HFFc6 (cell line): Measurements from ENCODE around the gene ARID3A. TPM values are rescaled to one million over a fixed set of nuclear protein-coding genes. Genes with fewer than 3 reads are reported as not detected.

Experiments used
- DNase-seq: peaks from one replicate; pipeline ENCODE4 v3.0.0-alpha.2; 2018
- H3K27ac Mint-ChIP-seq: 2 replicates; pipeline ENCODE4 v1.8.0; 2020; ENCODE audit warnings: mild to moderate bottlenecking, mixed read lengths
- H3K27me3 Mint-ChIP-seq: 2 replicates; pipeline ENCODE4 v1.8.0; 2021; ENCODE audit warnings: mild to moderate bottlenecking, moderate library complexity, mixed read lengths; ENCODE audit not compliant: insufficient read depth
- H3K36me3 Mint-ChIP-seq: 2 replicates; pipeline ENCODE4 v1.8.0; 2021; ENCODE audit warnings: low read depth, mixed read lengths
- H3K4me1 Mint-ChIP-seq: 2 replicates; pipeline ENCODE4 v1.8.0; 2020; ENCODE audit warnings: low read depth, mixed read lengths
- H3K4me3 Mint-ChIP-seq: 2 replicates; pipeline ENCODE4 v1.8.0; 2020; ENCODE audit warnings: mild to moderate bottlenecking, moderate library complexity, mixed read lengths
- H3K9me3 Mint-ChIP-seq: 2 replicates; pipeline ENCODE4 v1.8.0; 2020; ENCODE audit warnings: mild to moderate bottlenecking, mixed read lengths
- total RNA-seq, 6 experiments: library from RNA; stranded (reverse); fragmentation: NEBNext Ultra II Directional; extraction: Animal tissue kit (Norgen Biotek cat#: 25700); gene quantifications; 2 replicates in 1 of 6; 3 replicates in 5 of 6; pipeline ENCODE4 v1.2.3, GENCODE V29; 2021
- TF ChIP-seq, protein P1 (sequence below): fragments of 200-600 bp; sonication (generic); IDR thresholded peaks from 2 replicates; pipeline ENCODE4 v1.5.0; 2021; ENCODE audit warnings: antibody characterized with exemption, mild to moderate bottlenecking

ARID3A gene
- total RNA-seq, 6 experiments from 2014 or later = 35.1 to 44.2 (median 38.4) TPM

GRCh38 chr19:960601-960938, 34.7 kb downstream of the ARID3A start:
- Mint-ChIP-seq H3K9me3 (peaks cover 5% of the 10 kb centered on the region), H3K36me3 (peaks cover 24% of the 10 kb centered on the region), H3K4me1 (peaks cover 23% of the 10 kb centered on the region), H3K27ac (no peak overlapping the region), H3K27me3 (no peaks in the 10 kb centered on the region; the same call in 1 of the 2 replicates), H3K4me3 (no peak overlapping the region)
- DNase-seq = no peak
- TF ChIP-seq, protein P1, sequence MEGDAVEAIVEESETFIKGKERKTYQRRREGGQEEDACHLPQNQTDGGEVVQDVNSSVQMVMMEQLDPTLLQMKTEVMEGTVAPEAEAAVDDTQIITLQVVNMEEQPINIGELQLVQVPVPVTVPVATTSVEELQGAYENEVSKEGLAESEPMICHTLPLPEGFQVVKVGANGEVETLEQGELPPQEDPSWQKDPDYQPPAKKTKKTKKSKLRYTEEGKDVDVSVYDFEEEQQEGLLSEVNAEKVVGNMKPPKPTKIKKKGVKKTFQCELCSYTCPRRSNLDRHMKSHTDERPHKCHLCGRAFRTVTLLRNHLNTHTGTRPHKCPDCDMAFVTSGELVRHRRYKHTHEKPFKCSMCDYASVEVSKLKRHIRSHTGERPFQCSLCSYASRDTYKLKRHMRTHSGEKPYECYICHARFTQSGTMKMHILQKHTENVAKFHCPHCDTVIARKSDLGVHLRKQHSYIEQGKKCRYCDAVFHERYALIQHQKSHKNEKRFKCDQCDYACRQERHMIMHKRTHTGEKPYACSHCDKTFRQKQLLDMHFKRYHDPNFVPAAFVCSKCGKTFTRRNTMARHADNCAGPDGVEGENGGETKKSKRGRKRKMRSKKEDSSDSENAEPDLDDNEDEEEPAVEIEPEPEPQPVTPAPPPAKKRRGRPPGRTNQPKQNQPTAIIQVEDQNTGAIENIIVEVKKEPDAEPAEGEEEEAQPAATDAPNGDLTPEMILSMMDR = no peak

DNA sequence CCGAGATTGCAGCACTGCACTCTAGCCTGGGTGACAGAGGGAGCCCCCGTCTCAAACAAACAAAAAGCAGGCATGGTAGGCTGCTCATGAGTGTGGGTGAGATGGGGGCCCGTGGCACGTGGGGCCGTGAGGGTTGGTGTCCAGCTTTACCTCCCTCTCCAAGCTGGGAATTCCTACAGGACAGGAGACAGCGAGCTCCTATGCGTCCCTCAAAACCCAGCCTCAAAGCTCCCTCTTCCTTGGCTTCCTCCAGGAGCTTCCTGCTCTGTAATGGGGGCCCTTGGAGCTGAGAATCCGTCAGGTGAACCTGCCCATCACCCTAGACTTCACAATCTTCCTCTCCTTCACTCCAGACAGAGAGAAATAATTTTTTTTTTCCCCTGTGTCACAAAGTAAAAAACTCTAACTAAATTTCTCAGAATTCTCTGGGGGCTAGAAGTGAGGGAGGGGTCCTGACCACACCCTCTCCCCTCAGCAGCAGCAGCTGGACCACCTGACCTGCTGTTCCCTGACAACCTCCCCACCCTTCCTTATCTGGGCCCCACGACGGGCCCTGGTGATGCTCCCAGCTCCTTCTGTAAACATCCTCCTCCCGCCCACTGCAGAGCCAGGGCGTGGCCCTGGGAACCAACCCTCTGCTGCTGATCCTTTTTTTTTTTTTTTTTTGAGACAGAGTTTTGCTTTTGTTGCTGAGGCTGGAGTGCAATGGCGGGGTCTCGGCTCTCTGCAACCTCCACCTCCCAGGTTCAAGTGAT, 36.2 kb downstream of the ARID3A start:
- H3K4me3 Mint-ChIP-seq = peak overlapping the region; percentile 61; the same call in 1 of the 2 replicates
- TF ChIP-seq, protein P1 = no peak
- peaks cover 20% of the 10 kb centered on the region for H3K4me1 Mint-ChIP-seq
- no peaks in the 10 kb centered on the region; the same call in 1 of the 2 replicates for H3K27me3 Mint-ChIP-seq
- peak; percentile 19 for DNase-seq
- peaks cover 32% of the 10 kb centered on the region for H3K36me3 Mint-ChIP-seq
- peaks cover 5% of the 10 kb centered on the region for H3K9me3 Mint-ChIP-seq
- H3K27ac Mint-ChIP-seq = peak overlapping the region; percentile 80

- TF ChIP-seq, protein P1 = no peak
- H3K36me3 Mint-ChIP-seq = peaks cover 38% of the 10 kb centered on the region
Measured at GRCh38 chr19:962683-963400, 37.0 kb downstream of the ARID3A start.

GRCh38 chr19:963486-963951, 37.7 kb downstream of the ARID3A start:
- Mint-ChIP-seq H3K36me3 (peaks cover 43% of the 10 kb centered on the region), H3K4me1 (peaks cover 15% of the 10 kb centered on the region), H3K9me3 (peaks cover 5% of the 10 kb centered on the region), H3K27me3 (no peaks in the 10 kb centered on the region; the same call in 1 of the 2 replicates), H3K4me3 (no peak overlapping the region), H3K27ac (no peak overlapping the region)
- DNase-seq = no peak
- TF ChIP-seq, protein P1 = no peak

More at GRCh38 chr19:962683-963400, 37.0 kb downstream of the ARID3A start:
- peaks cover 15% of the 10 kb centered on the region for H3K4me1 Mint-ChIP-seq
- H3K9me3 Mint-ChIP-seq = peaks cover 5% of the 10 kb centered on the region
- no peaks in the 10 kb centered on the region; the same call in 1 of the 2 replicates for H3K27me3 Mint-ChIP-seq
- no peak for DNase-seq
- H3K27ac Mint-ChIP-seq = no peak overlapping the region; the same call in 1 of the 2 replicates
- no peak overlapping the region for H3K4me3 Mint-ChIP-seq

DNA sequence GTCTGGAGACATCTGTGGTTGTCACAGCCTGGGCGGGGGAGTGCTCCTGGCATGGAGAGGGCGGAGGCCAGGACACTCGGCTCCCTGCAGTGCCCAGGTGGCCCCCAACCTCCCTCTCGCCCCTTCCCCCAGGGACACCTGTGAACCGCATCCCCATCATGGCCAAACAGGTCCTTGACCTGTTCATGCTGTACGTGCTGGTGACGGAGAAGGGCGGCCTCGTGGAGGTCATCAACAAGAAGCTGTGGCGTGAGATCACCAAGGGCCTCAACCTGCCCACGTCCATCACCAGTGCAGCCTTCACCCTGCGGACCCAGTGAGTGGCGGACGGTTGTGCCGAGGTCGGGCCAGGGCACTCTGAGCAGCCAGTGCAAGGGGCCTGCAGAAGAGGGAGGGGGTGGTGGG, 38.3 kb downstream of the ARID3A start:
- Mint-ChIP-seq H3K9me3 (peaks cover 5% of the 10 kb centered on the region), H3K36me3 (peaks cover 42% of the 10 kb centered on the region), H3K4me3 (no peak overlapping the region), H3K27me3 (no peaks in the 10 kb centered on the region; the same call in 1 of the 2 replicates), H3K4me1 (peaks cover 9% of the 10 kb centered on the region), H3K27ac (no peak overlapping the region)
- TF ChIP-seq, protein P1 = no peak
- no peak for DNase-seq
